ENCODE data around the gene SDHB.
"Not testable (repeated sequence)": the region's sequence is repeated elsewhere in the genome, so short reads cannot be mapped to it uniquely, and the experiment has no call there.

The SDHB gene

DNA sequence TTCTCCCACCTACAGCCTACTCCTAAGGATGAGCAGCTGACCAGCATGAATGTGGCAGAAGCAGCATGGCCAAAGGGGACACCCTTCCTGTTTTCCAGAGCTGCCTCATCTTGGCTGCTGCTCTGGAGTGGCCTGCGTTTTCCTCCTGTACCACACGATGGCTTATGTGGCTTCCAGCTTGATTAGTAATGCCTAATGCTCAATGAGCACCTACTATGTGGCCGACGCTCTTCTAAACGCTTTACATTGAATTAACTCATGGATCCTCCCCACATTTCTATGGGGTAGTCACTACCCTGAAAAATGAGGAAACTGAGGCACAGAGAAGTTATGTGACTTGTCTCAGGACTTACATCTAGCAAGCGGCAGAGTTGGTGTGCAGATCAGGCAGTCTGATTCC, 18.0 kb upstream of the SDHB start:
- DNase-seq, result no peak

GRCh38 chr1:17070163-17070525, 16.3 kb upstream of the SDHB start:
- no peak for DNase-seq

DNA sequence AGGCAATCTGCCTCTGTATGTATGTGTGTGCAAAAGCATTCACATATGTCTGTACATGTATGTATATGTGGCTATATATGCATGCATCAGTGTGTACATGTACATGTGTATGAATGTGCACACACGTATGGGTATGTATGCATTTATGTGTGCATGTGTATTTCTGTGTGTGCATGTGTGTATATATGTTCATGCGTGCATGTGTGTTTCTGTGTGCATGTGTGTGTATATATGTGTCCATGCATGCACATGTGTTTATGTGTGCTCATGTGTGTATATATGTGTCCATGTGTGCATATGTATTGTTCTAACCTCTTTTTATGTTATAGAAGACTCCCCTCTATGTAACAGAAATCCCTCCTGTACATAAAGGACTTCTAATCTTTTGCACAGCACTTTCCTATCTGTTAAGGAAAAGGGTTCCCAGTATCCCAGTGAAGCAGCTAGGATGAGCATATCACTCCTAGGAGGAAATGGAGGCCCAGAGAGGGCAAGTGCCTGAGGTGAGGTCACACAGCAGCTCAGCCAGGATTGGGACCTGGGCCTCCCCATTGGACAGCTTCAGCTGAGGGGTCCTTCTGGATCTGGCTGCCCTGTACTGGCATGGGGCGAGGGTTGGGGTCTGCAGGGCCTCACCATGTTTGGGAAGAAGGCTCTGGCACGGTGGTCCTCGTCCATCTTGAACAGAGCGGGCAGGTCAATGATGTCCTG, 15.8 kb upstream of the SDHB start:
- DNase-seq, result no peak

GRCh38 chr1:17068789-17069188, 15.0 kb upstream of the SDHB start:
- no peak for DNase-seq

DNA sequence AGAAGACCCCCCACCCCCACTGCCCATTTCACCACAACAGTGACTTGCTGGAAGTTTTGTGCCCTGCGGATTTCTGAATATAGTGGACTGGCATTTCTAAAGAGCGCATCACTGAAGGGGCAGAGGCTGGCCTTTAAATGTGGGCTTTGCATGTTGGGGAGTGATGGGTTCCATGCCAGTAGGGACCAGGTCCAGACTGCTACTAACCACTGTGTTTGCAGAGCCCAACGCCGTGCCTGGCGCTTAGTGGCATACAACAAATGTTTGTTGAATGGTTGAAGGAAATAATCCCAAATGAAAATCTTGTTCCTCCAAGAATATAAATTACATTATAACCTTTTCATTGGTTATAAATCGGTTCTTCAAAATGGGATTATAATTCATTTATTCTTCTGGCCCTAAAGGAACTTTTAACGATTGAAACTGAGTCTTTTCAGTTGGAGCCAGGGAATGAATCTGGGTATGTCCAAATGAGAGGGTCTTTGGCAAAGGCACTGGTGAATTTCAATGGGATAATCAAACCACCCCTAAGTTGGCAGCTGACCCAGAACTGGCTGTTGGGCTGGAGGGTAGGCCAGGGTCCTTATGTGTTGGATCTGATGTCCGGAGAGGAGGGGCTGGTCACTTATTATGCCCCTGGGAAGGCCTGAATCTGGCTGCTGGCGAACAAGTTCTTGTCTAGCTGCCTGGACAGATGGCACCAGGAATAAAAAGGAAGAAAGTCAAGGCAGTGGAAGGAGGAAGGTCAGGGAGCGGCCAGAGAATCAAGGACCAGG, 13.8 kb upstream of the SDHB start:
- DNase-seq, result no peak

DNA sequence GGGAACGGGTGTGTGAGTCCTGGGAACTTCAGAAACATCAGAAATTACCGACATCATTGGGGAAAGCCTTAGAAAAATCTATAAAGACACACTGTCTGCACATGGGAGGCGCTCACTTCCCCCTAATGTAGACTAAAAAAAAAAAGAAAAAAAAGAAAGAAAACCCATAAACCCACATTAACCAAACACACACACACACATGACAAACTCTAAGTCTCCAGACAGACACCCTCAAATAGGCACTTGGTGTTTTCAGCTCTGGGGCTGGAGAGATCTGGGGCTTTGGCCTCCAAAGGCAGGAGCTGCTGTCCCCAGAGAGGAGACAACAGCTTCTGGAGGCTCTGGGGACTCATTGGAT, 13.2 kb upstream of the SDHB start:
- no peak for DNase-seq

DNA sequence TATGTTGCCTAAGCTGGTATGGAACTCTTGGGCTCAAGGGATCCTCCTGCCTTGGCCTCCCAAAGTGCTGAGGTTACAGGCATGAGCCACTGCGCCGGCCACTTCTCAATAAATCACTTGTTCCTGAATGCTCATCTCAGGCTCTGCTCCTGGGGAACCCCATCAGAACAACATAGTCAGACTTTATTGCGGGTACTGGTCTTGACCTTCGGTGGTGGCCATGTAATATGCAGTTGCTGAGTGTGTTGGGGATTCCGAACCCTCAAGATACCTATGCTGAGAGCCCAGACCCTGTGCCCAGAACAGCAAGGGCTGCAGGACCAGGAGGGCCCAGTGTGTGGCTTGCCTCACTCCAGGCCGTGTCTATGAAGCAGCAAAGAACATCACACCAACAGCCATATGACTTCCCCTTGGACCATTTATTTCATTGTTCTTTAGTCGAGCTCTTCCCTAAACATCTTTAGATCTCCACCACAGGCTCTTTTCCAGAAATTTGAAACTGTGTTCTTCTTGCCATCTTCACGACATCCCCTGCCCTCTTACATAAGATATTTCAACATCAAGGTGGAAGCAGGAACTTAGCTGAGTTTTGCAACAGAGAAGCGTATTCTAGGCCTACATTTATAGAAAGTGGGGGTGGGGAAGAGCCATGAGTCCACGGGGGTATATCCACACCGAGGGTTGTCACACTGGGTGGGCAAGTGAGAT, 12.7 kb upstream of the SDHB start:
- no peak for DNase-seq

GRCh38 chr1:17065666-17066065, 11.8 kb upstream of the SDHB start:
- no peak for DNase-seq

DNA sequence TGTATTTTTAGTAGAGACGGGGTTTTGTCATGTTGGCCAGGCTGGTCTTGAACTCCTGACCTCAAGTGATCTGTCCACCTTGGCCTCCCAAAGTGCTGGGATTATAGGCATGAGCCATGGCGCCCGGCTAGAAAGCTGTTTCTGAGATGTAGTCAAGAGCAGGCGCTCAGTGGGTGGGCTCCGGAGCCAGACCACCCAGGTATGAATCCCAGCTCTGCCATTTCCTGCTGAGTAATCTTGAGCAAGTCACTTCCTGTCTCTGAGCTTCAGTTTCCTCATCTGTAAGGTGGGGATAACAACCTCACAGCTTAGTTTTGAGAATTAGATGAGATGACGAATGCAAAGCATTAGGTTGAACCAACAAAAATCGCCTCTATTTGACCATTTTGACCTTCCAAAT, 8.9 kb upstream of the SDHB start:
- not testable (repeated sequence) for DNase-seq

DNA sequence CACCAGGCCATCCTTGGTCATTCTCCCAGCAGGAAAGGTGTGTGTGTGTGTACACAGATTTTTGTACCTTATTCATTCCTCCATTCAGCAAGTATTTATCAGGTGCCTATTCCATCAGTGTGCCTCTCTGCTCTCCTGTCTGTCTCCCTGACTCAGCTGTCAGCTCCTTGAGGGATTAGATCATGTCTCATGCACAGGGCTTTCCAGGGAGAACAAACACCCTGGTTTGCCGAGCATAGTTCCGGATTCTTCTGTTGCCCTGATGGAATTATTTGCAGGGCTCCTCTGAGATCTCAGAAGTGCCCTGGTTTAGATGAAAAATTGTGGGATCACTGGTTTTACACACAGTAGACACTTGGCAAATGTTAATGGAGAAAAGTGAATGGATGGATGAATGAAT, 8.1 kb upstream of the SDHB start:
- no peak for DNase-seq

GRCh38 chr1:17061486-17061885, 7.7 kb upstream of the SDHB start:
- no peak for DNase-seq

- DNase-seq, result no peak
These were observed 6.5 kb upstream of the SDHB start for GRCh38 chr1:17060306-17060749.

GRCh38 chr1:17059391-17060305, 5.8 kb upstream of the SDHB start:
- peak; percentile 20 for DNase-seq

GRCh38 chr1:17056551-17056950, 2.7 kb upstream of the SDHB start:
- no peak for DNase-seq

- DNase-seq, result no peak
These were observed 2.0 kb upstream of the SDHB start for GRCh38 chr1:17055801-17056200.

DNA sequence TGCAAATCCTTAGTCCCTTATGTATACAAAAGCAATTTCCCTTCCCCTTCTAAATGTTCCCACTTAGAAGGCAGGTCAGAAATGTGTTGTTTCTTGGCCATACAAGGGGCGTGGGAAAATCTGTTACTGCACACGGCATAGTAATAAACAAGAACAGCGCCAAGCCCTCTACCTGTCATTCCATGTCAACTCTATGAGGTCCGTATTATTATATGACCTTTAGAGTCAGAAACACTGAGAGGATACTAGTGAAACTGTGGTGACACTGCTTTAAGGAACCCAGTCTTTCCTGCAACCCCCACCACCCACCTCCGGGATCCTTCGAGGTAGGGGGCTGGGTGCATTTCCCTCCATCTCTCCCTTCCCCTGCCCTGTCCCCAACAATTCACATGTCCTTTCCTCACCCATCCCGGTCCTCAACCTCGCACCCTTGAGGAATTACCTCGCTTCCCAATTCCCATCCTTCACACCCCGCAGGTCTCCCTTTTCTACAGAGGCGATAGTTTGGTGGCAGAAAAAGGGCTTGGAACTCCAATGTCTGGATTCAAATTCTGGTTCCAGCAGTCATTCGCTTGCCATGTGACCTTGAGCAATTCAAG, 647 bp downstream of the SDHB start:
- DNase-seq, result no peak

GRCh38 chr1:17052641-17053040, 1.2 kb downstream of the SDHB start:
- DNase-seq, result no peak

DNA sequence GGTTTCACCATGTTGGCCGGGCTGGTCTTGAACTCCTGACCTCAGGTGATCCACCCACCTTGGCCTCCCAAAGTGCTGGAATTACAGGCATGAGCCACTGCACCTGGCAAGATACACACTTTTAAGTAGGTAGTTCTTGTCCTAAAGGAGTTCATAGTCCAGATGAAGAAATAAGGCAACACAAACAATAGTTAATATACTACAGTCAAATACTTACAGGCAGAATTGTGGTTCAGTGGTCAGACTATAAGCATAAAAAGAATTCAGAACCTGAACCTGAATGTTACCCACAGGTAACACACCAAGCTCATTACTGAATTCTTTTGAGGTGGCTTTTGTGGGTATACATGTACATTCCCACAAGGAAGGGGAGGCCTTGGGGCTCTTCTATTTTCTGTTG, 1.8 kb downstream of the SDHB start:
- no peak for DNase-seq

GRCh38 chr1:17047924-17048323, 5.9 kb downstream of the SDHB start:
- no peak for DNase-seq

GRCh38 chr1:17046334-17046657, 7.5 kb downstream of the SDHB start:
- no peak for DNase-seq

DNA sequence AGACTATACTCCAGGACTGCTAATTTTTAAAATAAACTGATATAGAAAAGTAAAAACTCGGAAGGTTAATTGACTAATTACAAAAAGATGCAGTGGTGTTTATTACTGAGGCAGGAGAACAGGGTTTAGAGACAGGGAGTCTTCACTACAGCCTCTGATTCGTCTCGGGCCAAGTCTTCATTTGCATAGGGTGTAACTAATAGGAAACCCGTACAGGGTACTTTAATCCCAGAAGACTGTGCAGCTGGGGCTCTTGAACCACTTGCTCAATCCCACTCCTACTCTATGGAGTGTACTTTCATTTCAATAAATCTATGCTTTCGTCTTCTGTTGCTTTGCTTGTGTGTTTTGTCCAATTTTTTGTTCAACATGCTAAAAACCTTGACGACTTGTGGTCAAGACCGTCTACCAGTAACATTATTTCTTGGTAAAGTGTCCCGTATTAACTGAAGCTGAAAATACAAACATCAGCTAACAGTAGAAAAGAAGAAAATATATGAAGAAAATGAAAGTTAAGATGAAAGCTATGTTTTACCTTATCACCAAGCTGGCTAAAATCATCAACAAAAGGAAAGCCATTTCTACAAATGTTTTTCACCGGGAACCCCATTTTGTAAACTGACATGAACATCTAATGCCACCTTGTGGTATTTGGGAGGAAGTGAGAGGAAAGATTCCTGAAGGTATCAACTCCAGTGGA, 8.0 kb downstream of the SDHB start:
- no peak for DNase-seq

- DNase-seq, result no peak
These were observed 8.7 kb downstream of the SDHB start for GRCh38 chr1:17045150-17045549.
